Activated naive CD8-positive, alpha-beta T cell treated with anti-CD3 and anti-CD28 coated beads, Interleukin-2, amount 10 ng/mL, durations not matched to agents 7 days and 5 days (primary cell): ENCODE measurements around the gene TET3. TPM values are rescaled to one million over a fixed set of nuclear protein-coding genes. Genes with fewer than 3 reads are reported as not detected.

Source experiments
- ATAC-seq: fragments of 150-1000 bp; cut with Tn5 transposase; one replicate; pipeline ENCODE4 v1.10.0; 2021; ENCODE audit warnings: low read depth, moderate library complexity
- POLR2A ChIA-PET: fragments of 350-600 bp; sonication (Branson Sonifier 250); formaldehyde crosslinking; loops from one replicate; lab custom pipeline; 2021; ENCODE audit warnings: antibody characterized with exemption; lab: Charles Lee
- DNase-seq: peaks from one replicate; pipeline ENCODE4 v3.0.0; 2021
- H3K27ac Mint-ChIP-seq: one replicate; pipeline ENCODE4 v1.8.0; 2022; ENCODE audit warnings: mild to moderate bottlenecking, mixed read lengths
- H3K27me3 Mint-ChIP-seq: one replicate; pipeline ENCODE4 v1.8.0; 2022; ENCODE audit warnings: mild to moderate bottlenecking, moderate library complexity, mixed read lengths
- H3K36me3 Mint-ChIP-seq: one replicate; pipeline ENCODE4 v1.8.0; 2021; ENCODE audit warnings: mild to moderate bottlenecking, mixed read lengths
- H3K4me1 Mint-ChIP-seq: one replicate; pipeline ENCODE4 v1.8.0; 2021; ENCODE audit warnings: mixed read lengths
- H3K4me3 Mint-ChIP-seq: one replicate; pipeline ENCODE4 v1.8.0; 2022; ENCODE audit warnings: mild to moderate bottlenecking, moderate library complexity, mixed read lengths
- H3K9me3 Mint-ChIP-seq: one replicate; pipeline ENCODE4 v1.8.0; 2021; ENCODE audit warnings: mixed read lengths
- total RNA-seq, 2 experiments: library from RNA; stranded (reverse); gene quantifications; one replicate each; pipeline ENCODE4 v1.2.3, GENCODE V29; 2021

The TET3 gene
- total RNA-seq, 2 experiments from 2014 or later = 19.9 to 21.0 TPM

DNA sequence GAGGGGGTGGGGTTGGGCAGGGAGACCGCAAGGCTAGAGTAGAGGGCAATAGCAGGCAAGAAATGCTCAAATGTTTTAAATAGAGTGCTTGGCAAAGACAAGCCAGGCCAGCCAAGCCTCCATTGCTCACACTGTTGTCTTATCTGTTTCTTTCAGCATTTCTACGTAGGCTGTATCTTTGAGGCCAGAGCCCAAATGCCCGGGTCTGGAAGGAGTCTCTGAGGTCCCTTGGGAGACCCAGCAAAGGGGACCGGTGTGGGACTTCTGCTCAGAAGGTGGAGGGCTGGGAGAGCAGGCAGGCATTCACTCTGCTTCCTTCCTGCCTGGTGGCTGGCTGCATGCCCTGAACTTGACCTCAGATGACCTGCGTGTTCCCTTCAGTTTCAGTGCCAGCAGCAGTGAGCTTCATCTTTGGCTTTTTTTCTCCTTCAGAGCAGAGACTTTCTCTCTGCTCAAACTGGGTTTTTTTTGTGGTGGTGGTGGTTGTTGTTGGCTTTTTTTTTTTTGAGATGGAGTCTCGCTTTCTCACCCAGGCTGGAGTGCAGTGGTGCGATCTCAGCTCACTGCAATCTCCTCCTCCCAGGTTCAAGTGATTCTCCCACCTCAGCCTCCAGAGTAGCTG, 13.7 kb upstream of the TET3 start:
- peak; percentile 59 for DNase-seq
- Mint-ChIP-seq H3K36me3 (peaks cover 3% of the 10 kb centered on the region), H3K27me3 (no peaks in the 10 kb centered on the region), H3K27ac (peak overlapping the region; percentile 93), H3K9me3 (peaks cover 1% of the 10 kb centered on the region), H3K4me1 (peaks cover 53% of the 10 kb centered on the region), H3K4me3 (peak overlapping the region; percentile 80)
- POLR2A ChIA-PET = interaction anchor here (0.7 to 3.9 kb wide), 10 partner anchors 8 to 207 kb away, joined by 3 to 40 read pairs (median 7); partner anchors contain the start of genes DGUOK, MOB1A and TET3
- peak; percentile 82 for ATAC-seq

- Mint-ChIP-seq H3K4me3 (peak overlapping the region; percentile 80), H3K9me3 (peaks cover 1% of the 10 kb centered on the region), H3K27ac (peak overlapping the region; percentile 93), H3K27me3 (no peaks in the 10 kb centered on the region), H3K4me1 (peaks cover 57% of the 10 kb centered on the region), H3K36me3 (peaks cover 4% of the 10 kb centered on the region)
- no peak for ATAC-seq
- POLR2A ChIA-PET = interaction anchor here (0.8 to 3.9 kb wide), 7 partner anchors 10 to 207 kb away, joined by 3 to 40 read pairs (median 10); partner anchors contain the start of genes DGUOK, MOB1A and TET3
- no peak for DNase-seq
These were observed 13.0 kb upstream of the TET3 start for GRCh38 chr2:73971722-73972121.

GRCh38 chr2:73972846-73973245, 11.9 kb upstream of the TET3 start:
- Mint-ChIP-seq H3K27ac (no peak overlapping the region), H3K27me3 (no peaks in the 10 kb centered on the region), H3K36me3 (peaks cover 9% of the 10 kb centered on the region), H3K4me1 (peaks cover 61% of the 10 kb centered on the region), H3K9me3 (no peaks in the 10 kb centered on the region), H3K4me3 (no peak overlapping the region)
- DNase-seq (no peak), ATAC-seq (no peak)
- POLR2A ChIA-PET = interaction anchor here (3.9 kb wide), 1 partner anchor 14 kb away, joined by 40 read pairs; the partner anchor contains the start of gene TET3

- no peaks in the 10 kb centered on the region for H3K27me3 Mint-ChIP-seq
- POLR2A ChIA-PET = interaction anchor here (0.5 kb wide), 1 partner anchor 49 kb away, joined by 4 read pairs; the partner anchor contains the start of gene DGUOK
These were observed 9.0 kb upstream of the TET3 start for GRCh38 chr2:73975731-73976130.

DNA sequence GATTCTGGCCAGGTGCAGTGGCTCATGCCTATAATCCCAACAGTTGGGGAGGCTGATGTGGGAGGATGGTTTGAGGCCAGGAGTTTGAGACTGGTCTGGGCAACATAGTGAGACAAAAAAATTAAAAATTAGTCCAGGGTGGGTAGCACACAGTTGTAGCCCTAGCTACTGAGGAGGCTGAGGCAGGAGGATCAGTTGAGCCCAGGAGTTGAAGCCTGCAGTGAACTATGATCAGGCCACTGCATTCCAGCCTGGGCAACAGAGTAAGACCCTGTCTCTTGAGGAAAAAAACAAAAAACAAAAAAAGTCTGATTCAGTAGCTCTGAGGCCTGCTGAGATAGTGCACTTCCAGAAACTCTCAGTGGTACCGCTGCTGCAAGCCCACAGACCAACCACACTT, 7.9 kb upstream of the TET3 start:
- Mint-ChIP-seq H3K9me3 (no peaks in the 10 kb centered on the region), H3K4me1 (peaks cover 62% of the 10 kb centered on the region), H3K4me3 (peak overlapping the region; percentile 2), H3K27ac (peak overlapping the region; percentile 80), H3K27me3 (no peaks in the 10 kb centered on the region), H3K36me3 (peaks cover 7% of the 10 kb centered on the region)
- DNase-seq (no peak), ATAC-seq (no peak)
- POLR2A ChIA-PET = no interaction called here

More at GRCh38 chr2:73975731-73976130, 9.0 kb upstream of the TET3 start:
- DNase-seq (no peak), ATAC-seq (no peak)
- Mint-ChIP-seq H3K27ac (no peak overlapping the region), H3K9me3 (no peaks in the 10 kb centered on the region), H3K4me1 (peaks cover 65% of the 10 kb centered on the region), H3K4me3 (no peak overlapping the region), H3K36me3 (peaks cover 7% of the 10 kb centered on the region)

GRCh38 chr2:73977466-73977865, 7.2 kb upstream of the TET3 start:
- Mint-ChIP-seq H3K36me3 (peaks cover 7% of the 10 kb centered on the region), H3K27me3 (no peaks in the 10 kb centered on the region), H3K4me3 (peak overlapping the region; percentile 28), H3K9me3 (no peaks in the 10 kb centered on the region), H3K4me1 (peaks cover 61% of the 10 kb centered on the region), H3K27ac (peak overlapping the region; percentile 80)
- no peak for ATAC-seq
- POLR2A ChIA-PET = no interaction called here
- no peak for DNase-seq

- peak; percentile 89 for ATAC-seq
- Mint-ChIP-seq H3K9me3 (no peaks in the 10 kb centered on the region), H3K27ac (peak overlapping the region; percentile 85), H3K36me3 (peaks cover 7% of the 10 kb centered on the region), H3K4me3 (peak overlapping the region; percentile 76), H3K4me1 (peaks cover 61% of the 10 kb centered on the region), H3K27me3 (no peaks in the 10 kb centered on the region)
- POLR2A ChIA-PET = interaction anchor here (0.5 to 1.6 kb wide), 5 partner anchors 9 to 516 kb away, joined by 4 to 8 read pairs (median 4); partner anchors contain the start of gene STAMBP
- DNase-seq = peak; percentile 47
These were observed 5.7 kb upstream of the TET3 start for GRCh38 chr2:73979021-73979420.

DNA sequence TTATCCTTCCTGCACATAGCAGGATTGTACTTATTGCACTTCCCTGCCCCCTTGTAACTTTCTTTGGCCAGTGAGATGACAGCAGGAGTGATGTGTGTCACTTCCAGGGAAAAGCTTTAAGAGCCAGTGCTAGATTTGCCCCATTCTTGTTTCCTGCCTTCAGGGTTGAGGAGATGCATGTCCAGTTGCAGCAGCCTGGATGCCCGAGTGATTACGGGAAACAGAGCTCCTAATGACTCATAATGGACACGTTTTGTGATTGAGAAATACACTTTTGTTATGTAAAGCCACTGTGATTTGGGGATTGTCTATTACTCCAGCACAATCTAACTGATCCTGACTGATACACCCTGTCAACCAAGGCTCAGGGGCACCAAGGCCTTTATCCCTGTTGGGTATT, 5.0 kb upstream of the TET3 start:
- H3K9me3 Mint-ChIP-seq = no peaks in the 10 kb centered on the region
- DNase-seq = no peak
- ATAC-seq = no peak
- POLR2A ChIA-PET = interaction anchor here (0.6 to 1.6 kb wide), 5 partner anchors 9 to 515 kb away, joined by 3 to 8 read pairs (median 4); partner anchors contain the start of gene STAMBP
- H3K4me3 Mint-ChIP-seq = peak overlapping the region; percentile 76
- no peaks in the 10 kb centered on the region for H3K27me3 Mint-ChIP-seq
- H3K27ac Mint-ChIP-seq = peak overlapping the region; percentile 85
- peaks cover 7% of the 10 kb centered on the region for H3K36me3 Mint-ChIP-seq
- H3K4me1 Mint-ChIP-seq = peaks cover 61% of the 10 kb centered on the region

GRCh38 chr2:73980566-73980965, 4.1 kb upstream of the TET3 start:
- DNase-seq (no peak), ATAC-seq (no peak)
- peaks cover 7% of the 10 kb centered on the region for H3K36me3 Mint-ChIP-seq
- peak overlapping the region; percentile 76 for H3K4me3 Mint-ChIP-seq
- POLR2A ChIA-PET = interaction anchor here (0.7 to 2.5 kb wide), 5 partner anchors 10 to 198 kb away, joined by 3 to 12 read pairs (median 4); partner anchors contain the start of genes DGUOK and MOB1A
- peaks cover 59% of the 10 kb centered on the region for H3K4me1 Mint-ChIP-seq
- H3K27me3 Mint-ChIP-seq = no peaks in the 10 kb centered on the region
- H3K9me3 Mint-ChIP-seq = no peaks in the 10 kb centered on the region
- no peak overlapping the region for H3K27ac Mint-ChIP-seq

DNA sequence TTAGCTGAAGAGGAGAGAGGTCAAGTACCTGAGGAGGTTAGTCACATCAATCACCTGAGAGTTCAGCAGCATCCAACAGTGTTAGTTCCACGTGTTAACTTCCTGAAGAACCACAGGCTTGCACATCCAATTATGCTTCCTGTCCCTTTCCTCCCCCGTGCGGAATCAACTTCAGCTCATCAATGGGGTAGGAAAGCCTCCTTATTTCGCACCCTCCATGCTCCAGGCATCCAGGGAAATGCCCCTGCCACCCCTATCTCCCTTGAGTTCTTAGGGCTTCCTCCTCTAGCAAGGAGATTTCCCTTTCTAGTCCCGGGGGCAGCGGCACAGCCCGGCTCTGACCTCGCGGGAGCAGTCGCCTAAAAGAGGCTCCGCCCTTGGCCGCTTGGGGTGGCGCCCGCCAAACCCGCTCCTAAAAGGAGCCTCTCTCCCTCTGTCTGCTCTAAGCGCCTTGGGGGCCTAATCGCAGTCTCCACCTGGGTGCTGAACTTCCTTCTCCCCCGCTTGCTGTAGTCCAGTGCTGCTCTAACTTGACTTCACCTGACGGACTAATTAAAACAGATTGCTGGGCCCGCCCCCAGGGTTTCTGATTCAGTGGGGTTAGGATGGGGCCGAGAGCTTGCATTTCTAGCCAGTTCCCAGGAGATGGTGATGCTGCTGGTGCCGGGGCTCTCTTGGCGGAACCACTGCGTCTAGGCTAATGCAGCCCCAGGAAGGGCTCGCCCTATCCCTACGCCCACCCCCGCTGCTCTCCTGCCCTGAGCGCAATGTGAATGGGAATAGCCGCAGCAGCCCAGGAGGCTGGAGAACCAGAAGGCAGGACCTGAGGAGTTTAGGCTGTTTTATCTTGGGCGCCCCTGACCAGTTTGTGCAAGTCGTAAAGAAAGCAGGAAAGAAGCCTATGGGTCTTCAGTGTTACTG, 3.4 kb upstream of the TET3 start:
- Mint-ChIP-seq H3K27ac (peak overlapping the region; percentile 35), H3K36me3 (peaks cover 7% of the 10 kb centered on the region), H3K4me3 (peak overlapping the region; percentile 76), H3K27me3 (no peaks in the 10 kb centered on the region), H3K4me1 (peaks cover 58% of the 10 kb centered on the region), H3K9me3 (no peaks in the 10 kb centered on the region)
- POLR2A ChIA-PET = interaction anchor here (0.6 to 2.5 kb wide), 6 partner anchors 10 to 197 kb away, joined by 4 to 12 read pairs (median 4); partner anchors contain the start of genes DGUOK and MOB1A
- ATAC-seq (peak; percentile 17), DNase-seq (peak; percentile 61)

GRCh38 chr2:73982140-73982617, 2.5 kb upstream of the TET3 start:
- POLR2A ChIA-PET = interaction anchor here (0.7 to 2.5 kb wide), 4 partner anchors 11 to 138 kb away, joined by 4 to 12 read pairs (median 5); partner anchors contain the start of gene DGUOK
- DNase-seq (no peak), ATAC-seq (no peak)
- Mint-ChIP-seq H3K4me1 (peaks cover 59% of the 10 kb centered on the region), H3K9me3 (no peaks in the 10 kb centered on the region), H3K36me3 (peaks cover 8% of the 10 kb centered on the region), H3K27me3 (no peaks in the 10 kb centered on the region), H3K4me3 (no peak overlapping the region), H3K27ac (no peak overlapping the region)

DNA sequence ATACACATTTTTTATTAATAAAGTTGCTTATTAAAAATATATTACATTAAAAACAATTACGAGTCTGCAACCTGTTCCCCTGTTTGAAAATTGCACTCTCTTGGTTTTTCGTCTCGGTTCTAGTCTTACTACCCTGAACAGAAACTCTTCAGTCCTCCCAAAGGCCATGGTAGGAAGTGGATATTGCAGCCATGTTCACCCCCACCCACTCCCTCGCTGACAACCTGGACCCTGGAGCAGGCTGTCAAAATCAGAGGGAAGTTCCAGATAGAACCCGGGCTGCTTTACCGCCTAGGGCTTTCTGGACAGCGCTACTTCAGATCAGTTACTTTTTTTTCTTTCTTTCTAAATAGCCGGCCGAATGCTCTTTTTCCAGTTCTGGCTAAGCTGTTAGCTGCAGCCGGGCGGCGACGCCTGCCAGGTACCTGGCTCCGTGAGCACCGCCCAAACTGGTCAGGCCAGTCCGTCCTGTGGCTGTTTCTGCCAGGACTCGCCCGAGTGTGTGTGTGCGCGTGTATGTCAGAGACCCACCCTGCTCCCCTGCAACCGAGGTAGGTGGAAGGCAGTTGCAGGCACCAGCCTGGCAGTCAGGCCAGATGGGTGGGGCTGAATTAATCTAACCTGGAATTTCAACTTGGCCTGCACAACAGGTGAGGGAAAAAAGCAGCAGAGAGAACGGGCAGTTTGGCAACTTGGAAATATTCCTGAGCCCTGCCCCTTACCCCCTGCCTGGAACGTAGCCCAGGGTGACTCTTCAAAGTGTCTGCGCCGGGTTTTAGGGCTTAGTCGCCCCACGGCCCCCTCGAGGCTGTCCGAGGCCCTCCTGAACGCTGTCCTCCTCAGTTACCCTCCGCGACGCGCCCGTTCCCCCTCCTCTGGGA, 1.1 kb upstream of the TET3 start:
- Mint-ChIP-seq H3K27ac (peak overlapping the region; percentile 73), H3K9me3 (no peaks in the 10 kb centered on the region), H3K4me3 (peak overlapping the region; percentile 73), H3K4me1 (peaks cover 63% of the 10 kb centered on the region), H3K27me3 (no peaks in the 10 kb centered on the region), H3K36me3 (peaks cover 13% of the 10 kb centered on the region)
- ATAC-seq (no peak), DNase-seq (no peak)
- POLR2A ChIA-PET = interaction anchor here (1.1 kb wide), 1 partner anchor 87 kb away, joined by 3 read pairs; no protein-coding TSS in a partner anchor
